ENCODE results near the gene NKD2. TPM values are rescaled to one million over a fixed set of nuclear protein-coding genes. Genes with fewer than 3 reads are reported as not detected.

NKD2 gene
- polyA plus RNA-seq, 1 of the 3 experiments (the other 2 are of a cell fraction), result not detected

DNA sequence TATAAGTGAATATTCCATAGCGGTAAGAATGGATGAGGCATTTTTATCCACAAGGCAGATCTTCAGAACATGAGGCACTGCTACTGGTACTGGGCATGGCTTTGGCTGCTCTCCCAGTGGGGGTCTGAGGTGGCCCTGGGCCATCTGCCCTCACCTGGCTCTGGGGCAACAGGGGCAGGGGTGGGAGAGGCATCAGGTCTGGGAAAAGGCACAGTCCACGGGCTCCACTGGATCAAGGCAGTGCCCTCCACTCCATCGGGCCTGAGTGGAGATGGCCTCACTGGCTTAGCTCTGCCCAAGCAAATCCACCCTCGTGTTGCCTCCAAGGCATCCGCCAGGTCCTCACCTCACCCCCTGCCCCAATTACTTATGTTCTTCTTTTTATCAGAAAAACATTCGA is 10.9 kb upstream of the NKD2 start:
- POLR2A ChIA-PET, result no interaction called here

More for the DNA sequence above, 10.9 kb upstream of the NKD2 start:
- Histone ChIP-seq H3K9ac (no peak overlapping the region), H3K36me3 (replicated peaks in 1 of 2; ENCODE audit: control insufficient read depth in 1 of 2, insufficient read depth in 2 of 2, low read length in 1 of 2) (no peaks in the 10 kb centered on the region), H3K27ac (ENCODE audit: low read depth in 2 of 2, low read length in 1 of 2) (no peak overlapping the region), H3K79me2 (ENCODE audit: insufficient read depth) (no peaks in the 10 kb centered on the region), H3K9me2 (no peaks in the 10 kb centered on the region), H4K20me1 (ENCODE audit: insufficient read depth) (no peaks in the 10 kb centered on the region), H3K4me2 (no peak overlapping the region), H3K4me1 (ENCODE audit: control insufficient read depth in 1 of 2, insufficient read depth in 2 of 2, low read depth in 1 of 2, low read length in 1 of 2) (peaks cover 0 to 4% of the 10 kb centered on the region in 2 experiments; a peak in 1 of 4 replicates), H3K27me3 (ENCODE audit: insufficient read depth) (no peaks in the 10 kb centered on the region), H3F3A (replicated peaks; ENCODE audit: insufficient read depth) (no peaks in the 10 kb centered on the region), H3K9me3 (no peaks in the 10 kb centered on the region), H3K4me3 (ENCODE audit: low read depth in 2 of 2, low read length in 1 of 2) (no peak overlapping the region), H2AFZ (ENCODE audit: low read depth) (no peak overlapping the region)
- TF ChIP-seq RAD21 (IDR thresholded peaks at IDR 0.05; ENCODE audit: low read length) (no peak), FOXJ3 (CRISPR knock-in tag; IDR thresholded peaks at IDR 0.05) (no peak), RXRA (IDR thresholded peaks at IDR 0.05; ENCODE audit: borderline replicate concordance, low read depth) (no peak), TCF12 (IDR thresholded peaks at IDR 0.05) (no peak), MEF2A (IDR thresholded peaks at IDR 0.05; ENCODE audit: borderline replicate concordance, low read depth) (no peak), ELF1 (IDR thresholded peaks at IDR 0.05) (no peak), GATA2 (CRISPR knock-in tag; IDR thresholded peaks at IDR 0.05) (no peak), JUND (IDR thresholded peaks at IDR 0.05) (no peak), TEAD4 (IDR thresholded peaks at IDR 0.05; ENCODE audit: borderline replicate concordance, insufficient read depth) (no peak), YY1 (IDR thresholded peaks at IDR 0.05; ENCODE audit: low read depth) (no peak), FOSL2 (IDR thresholded peaks at IDR 0.05; ENCODE audit: borderline replicate concordance, low read depth) (no peak), FOXM1 (IDR thresholded peaks at IDR 0.05; ENCODE audit: low read depth) (no peak), EP300 (IDR thresholded peaks at IDR 0.05; ENCODE audit: borderline replicate concordance in 1 of 2, low read depth in 1 of 2, low read length in 1 of 2) (no peak)
- TF ChIP-seq, protein P1, sequence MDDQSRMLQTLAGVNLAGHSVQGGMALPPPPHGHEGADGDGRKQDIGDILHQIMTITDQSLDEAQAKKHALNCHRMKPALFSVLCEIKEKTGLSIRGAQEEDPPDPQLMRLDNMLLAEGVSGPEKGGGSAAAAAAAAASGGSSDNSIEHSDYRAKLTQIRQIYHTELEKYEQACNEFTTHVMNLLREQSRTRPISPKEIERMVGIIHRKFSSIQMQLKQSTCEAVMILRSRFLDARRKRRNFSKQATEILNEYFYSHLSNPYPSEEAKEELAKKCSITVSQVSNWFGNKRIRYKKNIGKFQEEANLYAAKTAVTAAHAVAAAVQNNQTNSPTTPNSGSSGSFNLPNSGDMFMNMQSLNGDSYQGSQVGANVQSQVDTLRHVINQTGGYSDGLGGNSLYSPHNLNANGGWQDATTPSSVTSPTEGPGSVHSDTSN (IDR thresholded peaks at IDR 0.05), result no peak
- TF ChIP-seq, protein P2, sequence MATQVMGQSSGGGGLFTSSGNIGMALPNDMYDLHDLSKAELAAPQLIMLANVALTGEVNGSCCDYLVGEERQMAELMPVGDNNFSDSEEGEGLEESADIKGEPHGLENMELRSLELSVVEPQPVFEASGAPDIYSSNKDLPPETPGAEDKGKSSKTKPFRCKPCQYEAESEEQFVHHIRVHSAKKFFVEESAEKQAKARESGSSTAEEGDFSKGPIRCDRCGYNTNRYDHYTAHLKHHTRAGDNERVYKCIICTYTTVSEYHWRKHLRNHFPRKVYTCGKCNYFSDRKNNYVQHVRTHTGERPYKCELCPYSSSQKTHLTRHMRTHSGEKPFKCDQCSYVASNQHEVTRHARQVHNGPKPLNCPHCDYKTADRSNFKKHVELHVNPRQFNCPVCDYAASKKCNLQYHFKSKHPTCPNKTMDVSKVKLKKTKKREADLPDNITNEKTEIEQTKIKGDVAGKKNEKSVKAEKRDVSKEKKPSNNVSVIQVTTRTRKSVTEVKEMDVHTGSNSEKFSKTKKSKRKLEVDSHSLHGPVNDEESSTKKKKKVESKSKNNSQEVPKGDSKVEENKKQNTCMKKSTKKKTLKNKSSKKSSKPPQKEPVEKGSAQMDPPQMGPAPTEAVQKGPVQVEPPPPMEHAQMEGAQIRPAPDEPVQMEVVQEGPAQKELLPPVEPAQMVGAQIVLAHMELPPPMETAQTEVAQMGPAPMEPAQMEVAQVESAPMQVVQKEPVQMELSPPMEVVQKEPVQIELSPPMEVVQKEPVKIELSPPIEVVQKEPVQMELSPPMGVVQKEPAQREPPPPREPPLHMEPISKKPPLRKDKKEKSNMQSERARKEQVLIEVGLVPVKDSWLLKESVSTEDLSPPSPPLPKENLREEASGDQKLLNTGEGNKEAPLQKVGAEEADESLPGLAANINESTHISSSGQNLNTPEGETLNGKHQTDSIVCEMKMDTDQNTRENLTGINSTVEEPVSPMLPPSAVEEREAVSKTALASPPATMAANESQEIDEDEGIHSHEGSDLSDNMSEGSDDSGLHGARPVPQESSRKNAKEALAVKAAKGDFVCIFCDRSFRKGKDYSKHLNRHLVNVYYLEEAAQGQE (IDR thresholded peaks at IDR 0.05; ENCODE audit: low read depth, low read length), result no peak
- TF ChIP-seq, protein P3, sequence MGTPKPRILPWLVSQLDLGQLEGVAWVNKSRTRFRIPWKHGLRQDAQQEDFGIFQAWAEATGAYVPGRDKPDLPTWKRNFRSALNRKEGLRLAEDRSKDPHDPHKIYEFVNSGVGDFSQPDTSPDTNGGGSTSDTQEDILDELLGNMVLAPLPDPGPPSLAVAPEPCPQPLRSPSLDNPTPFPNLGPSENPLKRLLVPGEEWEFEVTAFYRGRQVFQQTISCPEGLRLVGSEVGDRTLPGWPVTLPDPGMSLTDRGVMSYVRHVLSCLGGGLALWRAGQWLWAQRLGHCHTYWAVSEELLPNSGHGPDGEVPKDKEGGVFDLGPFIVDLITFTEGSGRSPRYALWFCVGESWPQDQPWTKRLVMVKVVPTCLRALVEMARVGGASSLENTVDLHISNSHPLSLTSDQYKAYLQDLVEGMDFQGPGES (IDR thresholded peaks at IDR 0.05; ENCODE audit: low read depth, low read length), result no peak
- CTCF ChIA-PET, result interaction anchor here (1.1 kb wide), 1 partner anchor 170 kb away, joined by 7 read pairs; no protein-coding TSS in a partner anchor
- DNase-seq, result no peak
- 43% methylated on average over 5 of the region's 6 CpGs for WGBS (ENCODE audit: low lambda C conversion rate)
